ENCODE results near the gene ZNF442.
"Not testable (repeated sequence)": the region's sequence is repeated elsewhere in the genome, so short reads cannot be mapped to it uniquely, and the experiment has no call there.

ZNF442 gene

DNA sequence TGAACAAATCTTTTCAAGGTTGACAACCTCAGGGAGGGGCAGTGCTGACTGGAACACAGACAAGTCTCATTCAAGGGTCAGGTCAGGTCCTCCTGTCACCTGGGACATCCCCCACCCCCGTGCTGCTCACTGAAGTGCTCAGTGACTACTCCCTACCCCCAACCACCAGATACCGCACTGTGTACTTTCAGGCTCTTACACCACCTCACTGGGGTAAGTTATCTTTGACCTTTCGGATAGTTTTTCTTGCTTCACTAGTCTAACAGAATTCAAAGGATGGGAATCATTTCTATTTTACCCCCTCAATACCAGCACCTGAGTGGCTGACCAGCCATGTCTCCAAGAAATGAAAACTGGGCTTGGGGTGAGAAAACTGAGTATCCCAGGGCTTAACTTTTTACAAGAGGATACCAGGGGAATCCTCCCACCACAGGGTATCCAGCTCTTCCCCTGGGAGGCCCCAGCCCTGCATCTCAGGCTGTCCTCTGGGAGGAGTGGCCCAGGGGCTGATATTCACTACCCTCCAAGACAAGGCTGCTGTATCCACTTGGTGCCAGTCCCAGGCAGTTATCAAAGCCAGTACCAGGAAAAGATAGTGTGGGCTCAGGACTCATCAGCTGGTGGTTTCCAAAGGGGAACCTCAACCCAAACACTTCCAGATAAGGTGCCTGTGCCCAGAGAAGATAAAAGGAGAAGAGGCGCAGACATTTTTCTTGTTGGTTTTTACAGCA, 34.1 kb downstream of the ZNF442 start:
- DNase-seq (ENCODE audit: low read depth): no peak
- no peak overlapping the region for H3K4me3 ChIP-seq (ENCODE audit: low read depth, low read length)

DNA sequence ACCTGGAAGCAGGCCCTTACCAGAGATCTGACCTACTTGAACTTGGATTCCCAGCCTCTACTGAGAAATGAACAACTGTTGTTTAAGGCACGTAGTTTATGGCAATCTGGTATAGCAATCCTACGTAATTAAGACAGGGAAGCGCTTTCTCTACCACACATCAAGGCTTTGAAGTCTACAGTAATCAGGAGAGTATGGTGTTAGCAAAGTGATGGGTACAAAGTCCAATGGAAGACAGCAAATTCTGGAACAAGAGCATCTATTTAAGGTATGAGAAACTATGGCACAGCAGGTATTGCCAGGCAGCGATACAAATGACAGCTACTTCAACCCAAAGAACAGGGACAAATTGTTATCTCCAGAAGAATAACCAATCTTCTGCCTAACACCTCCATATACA, 35.1 kb downstream of the ZNF442 start:
- no peak for DNase-seq (ENCODE audit: low read depth)
- H3K4me3 ChIP-seq (ENCODE audit: low read depth, low read length): no peak overlapping the region

DNA sequence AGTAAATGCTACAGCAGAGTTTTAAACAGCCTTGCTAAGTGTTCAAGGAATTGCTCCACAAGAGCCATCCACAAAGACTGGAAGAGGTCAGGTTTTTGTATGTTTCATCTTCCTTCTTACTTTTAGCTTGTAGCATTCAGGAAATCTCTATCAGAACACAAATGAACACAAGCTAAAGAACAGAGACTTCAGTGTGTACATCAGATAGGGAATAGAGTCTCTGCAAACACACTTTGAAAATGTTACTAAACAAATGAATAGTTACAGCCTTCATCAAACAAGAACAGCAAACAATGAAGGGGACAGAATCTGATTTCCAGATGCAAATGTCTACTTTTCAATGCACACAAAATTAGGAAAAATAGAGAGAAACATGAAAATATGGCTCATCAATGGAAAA, 39.8 kb downstream of the ZNF442 start:
- no peak overlapping the region for H3K4me3 ChIP-seq (ENCODE audit: low read depth, low read length)
- no peak for DNase-seq (ENCODE audit: low read depth)

DNA sequence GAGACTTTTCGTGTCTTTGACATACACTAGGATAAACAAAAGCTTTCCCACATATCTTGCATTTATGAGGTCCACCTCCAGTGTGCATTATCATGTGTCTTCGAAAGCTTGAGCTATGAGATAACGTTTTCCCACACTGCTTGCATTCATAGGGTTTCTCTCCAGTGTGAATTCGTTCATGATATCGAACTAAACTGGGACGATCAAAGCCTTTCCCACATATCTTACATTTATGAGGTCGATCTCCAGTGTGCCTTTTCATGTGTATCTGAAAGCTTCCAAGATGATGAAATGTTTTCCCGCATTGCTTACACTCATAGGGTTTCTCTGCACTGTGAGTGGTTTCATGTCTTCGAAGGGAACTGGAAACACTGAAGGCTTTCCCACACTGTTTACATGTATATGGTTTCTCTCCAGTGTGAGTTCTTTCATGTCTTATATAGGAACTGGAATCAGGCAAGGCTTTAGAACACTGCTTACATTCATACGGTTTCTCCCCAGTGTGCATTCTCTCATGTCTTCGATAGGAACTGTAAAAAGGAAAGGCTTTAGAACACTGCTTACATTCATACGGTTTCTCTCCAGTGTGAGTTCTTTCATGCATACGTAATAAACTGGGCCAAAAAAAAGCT, 46.6 kb downstream of the ZNF442 start:
- no peak for DNase-seq (ENCODE audit: low read depth)

DNA sequence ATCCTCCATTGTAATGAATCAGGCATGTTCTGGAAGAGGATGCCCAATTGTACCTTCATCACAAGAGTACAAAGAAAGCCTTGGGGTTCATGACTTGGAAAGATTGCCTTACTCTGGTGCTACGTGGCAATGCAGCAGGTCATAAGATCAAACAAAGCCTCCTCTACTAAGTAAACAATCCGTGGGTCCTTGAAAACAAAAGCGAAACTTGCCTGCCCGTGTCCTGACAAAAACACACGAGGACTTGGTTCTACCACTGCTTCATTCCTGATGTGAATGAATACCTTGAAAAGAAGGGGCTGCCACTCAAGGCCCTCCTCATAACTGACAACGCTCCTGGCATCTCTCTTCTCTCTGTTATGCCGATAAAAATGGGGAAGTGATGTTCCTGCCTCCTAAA, 50.9 kb downstream of the ZNF442 start:
- no peak for DNase-seq (ENCODE audit: low read depth)
- no peak overlapping the region for H3K4me3 ChIP-seq (ENCODE audit: low read depth, low read length)

More for the DNA sequence above, 46.6 kb downstream of the ZNF442 start:
- H3K4me3 ChIP-seq (ENCODE audit: low read depth, low read length): no peak overlapping the region

DNA sequence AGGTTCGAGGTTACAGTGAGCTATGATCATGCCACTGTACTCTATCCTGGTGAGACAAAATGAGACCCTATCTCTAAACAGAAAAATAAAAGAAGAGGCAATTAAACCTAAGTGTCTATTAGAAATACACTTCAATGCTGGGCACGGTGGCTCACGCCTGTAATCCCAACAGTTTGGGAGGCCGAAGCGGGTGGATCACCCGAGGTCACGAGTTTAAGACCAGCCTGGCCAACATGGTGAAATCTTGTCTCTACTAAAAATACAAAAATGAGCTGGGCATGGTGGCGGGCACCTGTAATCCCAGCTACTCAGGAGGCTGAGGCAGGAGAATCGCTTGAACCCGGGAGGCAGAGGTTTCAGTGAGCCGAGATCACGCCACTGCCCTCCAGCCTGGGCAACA, 56.6 kb downstream of the ZNF442 start:
- H3K4me3 ChIP-seq (ENCODE audit: low read depth, low read length); DNase-seq (ENCODE audit: low read depth): not testable (repeated sequence)

All from skeletal muscle cell (primary cell).